HG03469 (cell line): ENCODE measurements around the gene MTFR2.
"Not testable (repeated sequence)": the region's sequence is repeated elsewhere in the genome, so short reads cannot be mapped to it uniquely, and the experiment has no call there.

Experiments
- ATAC-seq: cut with Tn5 transposase; IDR thresholded peaks from one replicate; pipeline ENCODE4 v1.9.1; 2021; ENCODE audit warnings: mild to moderate bottlenecking, moderate library complexity, moderate number of reproducible peaks; ENCODE audit not compliant: unreplicated experiment

MTFR2 gene

DNA sequence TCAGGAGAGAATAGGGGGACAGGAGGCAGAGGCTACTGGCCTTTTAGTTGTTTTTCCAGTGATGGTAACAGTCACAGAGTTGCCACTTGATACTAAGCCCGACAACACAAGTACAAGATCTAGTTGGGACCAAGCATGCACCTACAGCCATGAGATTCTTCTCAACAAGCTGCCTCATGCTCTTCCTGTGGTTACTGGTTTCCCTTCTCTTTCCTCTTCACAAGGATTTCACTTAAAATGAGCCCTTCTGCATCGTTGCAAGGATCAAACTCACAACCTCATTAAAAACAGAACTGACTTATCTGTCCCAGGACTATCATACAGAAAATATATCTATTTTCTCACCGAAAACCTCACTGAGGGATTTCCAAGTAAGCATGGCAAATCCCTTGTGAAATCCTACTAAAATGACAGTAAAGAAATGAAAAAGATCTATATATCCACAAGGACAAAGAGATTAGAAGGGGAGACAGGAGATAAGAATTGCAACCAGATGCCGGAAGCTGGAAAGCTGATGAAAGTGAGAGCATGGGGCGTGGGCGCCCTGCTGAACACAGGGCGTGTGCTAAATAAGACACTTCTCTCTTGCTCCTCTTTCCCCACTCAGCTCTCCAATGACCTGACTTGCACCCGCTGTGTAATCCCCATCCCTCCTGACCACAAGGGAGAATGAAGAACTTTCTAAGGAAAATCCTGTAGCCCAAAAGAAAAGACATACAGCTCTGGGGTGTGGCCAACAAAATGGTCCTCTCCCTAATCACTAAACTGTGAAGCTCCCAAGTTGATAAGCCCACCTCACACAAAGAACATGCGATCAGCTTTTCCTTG, 13.4 kb downstream of the MTFR2 start:
- no peak for ATAC-seq

DNA sequence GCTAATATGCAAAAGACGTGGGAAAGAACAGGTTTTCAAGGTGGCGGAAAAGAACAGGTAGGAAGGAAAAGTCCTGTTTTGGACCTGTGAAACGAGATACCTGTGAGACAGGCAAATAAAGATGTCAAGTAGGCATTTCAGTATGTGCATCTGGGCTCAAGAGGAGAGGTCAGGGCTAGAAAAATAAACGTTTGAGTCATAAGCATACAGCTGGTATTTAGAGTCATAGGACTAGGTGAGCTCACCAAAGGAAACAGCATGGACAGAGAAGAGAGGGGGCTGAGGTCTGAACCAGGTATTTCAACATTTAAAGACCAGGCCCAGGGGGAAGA, 14.9 kb downstream of the MTFR2 start:
- ATAC-seq = no peak

DNA sequence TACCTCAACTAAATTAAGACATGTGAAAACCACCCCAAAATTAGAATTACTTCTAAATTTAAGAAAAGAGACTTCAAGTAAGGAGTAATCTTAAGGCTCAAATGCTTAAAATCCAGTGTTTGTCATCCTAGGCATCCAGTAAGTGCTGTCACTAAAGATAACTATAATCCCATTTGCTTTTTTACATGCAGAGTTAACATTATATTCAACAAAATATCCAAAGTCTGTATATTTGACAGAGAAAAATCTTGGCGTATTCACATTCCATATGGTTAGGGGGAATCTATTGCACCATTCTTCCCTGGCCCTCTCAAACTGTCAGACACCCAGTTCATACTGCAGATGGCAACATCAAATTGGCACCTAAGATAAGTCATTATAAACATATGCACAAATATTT, 17.4 kb downstream of the MTFR2 start:
- no peak for ATAC-seq

DNA sequence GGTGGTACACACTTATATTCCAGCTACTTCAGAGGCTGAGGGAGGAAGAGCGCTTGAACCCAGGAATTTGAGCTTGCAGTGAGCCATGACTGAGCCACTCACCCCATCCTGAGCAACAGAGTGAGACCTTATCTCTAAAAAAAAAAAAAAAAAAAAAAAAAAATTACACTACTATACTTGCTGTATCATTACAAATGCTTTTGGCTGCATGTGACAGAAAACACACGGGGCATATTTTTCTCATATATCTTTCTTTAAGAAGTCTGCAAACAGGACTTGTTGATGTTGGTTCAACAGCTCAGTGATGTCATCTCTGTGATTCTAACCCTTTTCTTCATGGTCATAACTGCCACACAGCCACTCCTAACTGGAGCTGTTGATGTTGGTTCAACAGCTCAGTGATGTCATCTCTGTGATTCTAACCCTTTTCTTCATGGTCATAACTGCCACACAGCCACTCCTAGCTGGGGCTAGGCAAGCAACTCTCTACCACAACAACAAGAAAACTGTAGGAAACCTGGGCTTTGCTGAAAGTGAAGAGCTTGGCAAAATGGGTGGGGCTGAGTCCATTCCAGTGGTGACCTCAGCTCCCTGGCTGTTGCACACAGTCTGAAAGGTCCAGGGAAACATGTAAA, 19.8 kb downstream of the MTFR2 start:
- no peak for ATAC-seq

DNA sequence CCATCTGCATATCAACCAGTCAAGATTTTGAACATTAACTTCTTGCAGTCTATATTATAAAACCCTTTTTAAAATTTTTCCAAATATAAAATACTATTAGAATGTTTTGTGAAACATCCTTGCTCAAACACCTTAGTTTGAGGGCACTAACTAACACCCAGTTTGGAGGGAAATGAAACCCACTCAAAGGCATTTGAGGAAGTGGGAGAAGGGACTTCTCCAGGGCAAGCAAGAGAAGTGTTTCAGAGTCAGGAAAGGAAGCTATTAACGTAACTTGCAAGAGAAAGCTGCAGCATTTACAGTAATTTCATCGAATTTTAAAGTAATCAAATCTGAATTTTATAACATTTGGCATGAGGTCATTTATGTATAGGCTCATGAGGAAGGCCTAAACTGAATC, 21.3 kb downstream of the MTFR2 start:
- ATAC-seq = peak; percentile 53

DNA sequence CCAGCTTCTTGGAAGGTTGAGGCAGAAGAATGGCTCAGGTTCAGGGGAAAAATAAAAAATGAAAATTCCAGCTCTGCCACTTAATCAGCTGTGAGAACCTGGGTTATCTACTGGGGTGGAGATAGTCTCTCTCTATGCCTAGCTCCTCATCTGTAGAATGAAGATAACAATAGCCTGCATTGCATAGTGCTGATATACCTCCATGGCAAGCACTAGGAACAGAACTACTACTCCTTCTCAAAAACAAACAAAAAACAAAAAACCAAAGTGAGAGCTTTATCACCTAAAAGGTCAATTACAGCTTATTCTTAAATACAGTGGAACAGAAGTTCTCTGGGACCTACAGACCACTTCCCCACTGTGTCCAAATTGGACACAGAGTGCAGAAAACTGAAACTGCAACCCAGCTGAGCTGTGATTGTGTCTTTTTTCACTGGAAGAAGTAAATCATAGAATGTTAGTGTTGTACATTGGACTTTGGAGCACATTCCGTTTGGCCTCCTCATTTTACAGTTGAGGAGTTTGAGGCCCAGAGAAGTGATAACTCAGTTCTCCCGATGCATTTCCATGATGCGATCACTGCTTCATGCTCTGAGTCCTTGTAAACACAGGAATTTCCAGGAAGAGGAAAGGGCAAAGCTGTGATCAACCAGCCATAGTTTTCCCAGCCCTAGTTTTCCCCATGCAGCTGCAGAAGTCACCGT, 23.3 kb downstream of the MTFR2 start:
- ATAC-seq = no peak

DNA sequence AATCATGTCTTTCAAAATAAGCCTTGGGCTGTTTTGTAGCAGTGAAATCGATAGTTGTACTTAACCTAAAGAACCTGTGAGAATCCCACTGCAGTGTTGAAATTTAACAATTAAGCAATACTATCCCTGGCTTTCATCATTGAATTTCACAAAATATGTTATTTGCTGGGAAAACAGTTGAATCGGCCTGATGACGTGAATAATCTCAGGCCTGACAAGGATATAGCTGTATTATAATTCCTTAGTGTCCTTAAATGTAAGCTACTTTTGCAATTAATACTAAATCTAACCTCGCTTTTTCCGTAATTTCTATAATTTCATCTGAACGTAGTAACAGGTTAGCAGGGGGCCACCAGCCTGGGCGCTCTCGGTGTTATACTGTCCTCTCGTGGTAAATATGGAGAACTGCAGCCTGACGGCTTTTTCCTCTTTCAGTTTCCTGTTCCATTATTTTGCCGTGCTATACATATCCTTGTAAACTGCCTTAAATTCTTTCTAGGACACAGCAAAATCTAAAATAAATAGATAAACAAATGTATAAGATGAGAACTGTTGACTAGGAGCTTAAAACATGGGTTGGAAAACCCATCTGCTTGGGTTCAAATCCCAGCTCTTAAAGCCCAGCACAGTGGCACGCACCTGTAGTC, 24.0 kb downstream of the MTFR2 start:
- no peak for ATAC-seq

DNA sequence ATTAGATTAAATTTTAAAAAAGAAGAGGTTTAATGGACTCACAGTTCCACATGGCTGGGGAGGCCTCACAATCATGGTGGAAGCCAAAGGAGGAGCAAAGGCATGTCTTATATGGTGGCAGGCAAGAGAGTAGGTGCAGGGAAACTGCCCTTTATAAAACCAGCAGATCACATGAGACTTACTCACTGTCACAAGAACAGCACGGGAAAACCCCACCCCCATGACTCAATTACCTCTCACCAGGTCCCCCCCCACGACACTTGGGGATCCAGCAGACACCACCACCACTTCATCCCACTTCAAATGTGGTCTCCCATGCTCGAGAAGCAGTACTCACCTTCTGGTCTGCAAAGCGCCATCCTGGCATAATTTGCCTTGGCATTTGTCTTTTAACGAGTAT, 24.6 kb downstream of the MTFR2 start:
- ATAC-seq = no peak

DNA sequence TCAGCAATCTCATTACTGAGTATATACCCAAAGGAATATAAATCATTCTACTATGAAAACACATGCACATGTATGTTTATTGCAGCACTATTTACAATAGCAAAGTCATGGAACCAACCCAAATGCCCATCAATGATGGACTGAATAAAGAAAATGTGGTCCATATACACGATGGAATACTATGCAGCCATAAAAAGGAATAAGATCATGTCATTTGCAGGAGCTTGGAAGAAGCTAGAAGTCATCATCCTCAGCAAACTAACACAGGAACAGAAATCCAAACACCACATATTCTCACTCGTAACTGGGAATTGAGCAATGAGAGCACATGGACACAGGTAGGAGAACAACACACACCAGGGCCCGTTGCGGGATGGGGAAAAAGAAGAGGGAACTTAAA, 25.1 kb downstream of the MTFR2 start:
- not testable (repeated sequence) for ATAC-seq

DNA sequence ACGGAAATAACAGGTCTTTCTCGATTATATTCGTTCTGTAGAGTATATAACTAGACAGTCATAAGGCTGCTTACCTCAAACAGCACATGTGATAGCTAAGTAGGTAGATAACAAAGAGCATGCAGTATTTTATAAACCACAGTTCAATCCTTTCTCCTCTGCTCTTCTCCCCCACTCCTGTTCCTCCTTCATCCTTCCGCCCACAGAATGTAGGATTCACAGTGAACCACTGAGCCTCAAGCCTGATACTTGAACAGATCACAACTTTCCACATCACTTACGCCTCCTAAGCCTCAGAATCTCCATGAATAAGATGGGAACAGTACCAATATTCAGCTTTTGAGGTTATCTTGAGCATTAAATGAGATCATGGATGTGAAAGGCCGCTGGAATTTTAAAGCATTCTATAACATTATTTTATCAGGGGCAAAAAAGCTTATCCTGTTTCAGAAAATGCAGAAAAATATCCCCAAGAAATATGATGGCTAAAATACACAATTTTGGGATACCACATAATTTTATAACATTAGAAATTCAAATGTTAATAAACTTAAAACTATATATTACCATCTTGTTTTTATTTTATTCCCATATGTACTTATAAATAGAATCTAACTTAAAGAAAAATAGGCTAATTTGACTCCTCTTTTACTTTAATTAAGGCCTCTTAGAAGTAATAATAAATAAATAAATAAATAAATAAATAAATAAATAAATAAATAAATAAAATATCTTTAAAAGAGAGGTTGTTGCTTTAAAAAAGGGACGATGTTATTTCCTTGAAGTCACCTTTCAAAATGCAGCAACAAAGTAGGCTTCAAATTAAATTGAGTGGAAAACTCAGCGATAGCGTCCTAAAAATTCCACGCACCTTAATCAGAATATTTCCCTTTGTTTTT, 33.4 kb downstream of the MTFR2 start:
- no peak for ATAC-seq

DNA sequence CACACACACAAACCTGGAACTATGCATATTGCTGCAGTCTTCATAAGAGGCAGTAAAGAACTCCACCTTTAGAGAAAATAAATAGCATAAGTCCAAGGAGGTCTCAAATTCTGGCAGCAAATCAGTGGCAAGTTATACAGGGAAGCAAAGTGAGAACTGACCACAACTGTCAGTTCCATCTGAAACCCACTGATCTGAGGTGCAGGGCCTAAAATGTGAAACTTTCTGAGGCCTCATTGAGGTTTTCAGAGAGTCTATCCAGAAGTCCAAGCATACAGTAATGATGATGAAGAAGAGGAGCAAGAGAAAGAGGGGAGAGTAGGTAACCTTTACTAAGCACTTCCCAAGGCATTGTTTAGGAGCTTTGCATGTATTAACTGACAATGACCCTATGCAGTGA, 36.3 kb downstream of the MTFR2 start:
- ATAC-seq = no peak

DNA sequence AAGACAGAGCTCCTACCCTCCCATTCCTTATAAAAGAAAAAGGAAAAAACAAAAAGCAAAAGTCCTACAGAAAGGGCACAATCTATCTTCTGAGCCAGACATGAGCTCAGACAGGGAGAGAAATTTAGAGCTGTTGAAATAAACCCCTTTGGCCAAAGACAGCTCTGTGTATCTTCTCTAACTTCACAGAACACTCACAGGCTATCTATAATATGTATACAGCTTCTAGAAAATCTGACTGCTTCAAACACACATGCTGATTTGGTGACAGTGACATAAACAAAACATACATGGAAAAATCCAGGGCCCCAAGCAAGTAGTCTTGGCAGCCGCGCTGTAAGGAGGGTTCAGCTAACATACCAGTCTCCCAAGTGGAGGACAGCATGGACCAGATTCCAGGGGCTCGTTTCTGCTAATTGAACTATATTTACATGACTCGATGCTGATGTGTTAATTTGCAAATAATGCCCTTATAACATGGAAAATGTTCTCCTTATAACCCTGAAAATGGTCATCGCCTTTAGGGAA, 37.0 kb downstream of the MTFR2 start:
- no peak for ATAC-seq

DNA sequence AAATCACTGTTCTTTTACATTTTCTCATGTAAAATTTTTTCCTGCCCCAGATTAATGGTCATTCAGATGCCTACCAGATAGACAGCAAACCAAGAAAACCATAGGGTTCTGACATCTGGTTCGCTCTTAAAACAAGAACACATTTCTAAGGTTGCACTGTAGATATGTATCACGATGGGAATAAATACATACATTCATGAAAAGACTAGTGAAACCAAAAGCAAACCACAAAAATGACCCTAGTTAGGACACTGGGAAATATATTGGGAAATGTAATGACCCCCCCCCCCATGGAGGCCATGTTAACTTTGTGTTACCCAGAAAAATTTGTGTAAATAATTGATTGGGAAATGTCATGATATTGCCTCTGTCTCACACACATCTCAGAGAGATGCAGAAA, 37.5 kb downstream of the MTFR2 start:
- ATAC-seq = no peak

DNA sequence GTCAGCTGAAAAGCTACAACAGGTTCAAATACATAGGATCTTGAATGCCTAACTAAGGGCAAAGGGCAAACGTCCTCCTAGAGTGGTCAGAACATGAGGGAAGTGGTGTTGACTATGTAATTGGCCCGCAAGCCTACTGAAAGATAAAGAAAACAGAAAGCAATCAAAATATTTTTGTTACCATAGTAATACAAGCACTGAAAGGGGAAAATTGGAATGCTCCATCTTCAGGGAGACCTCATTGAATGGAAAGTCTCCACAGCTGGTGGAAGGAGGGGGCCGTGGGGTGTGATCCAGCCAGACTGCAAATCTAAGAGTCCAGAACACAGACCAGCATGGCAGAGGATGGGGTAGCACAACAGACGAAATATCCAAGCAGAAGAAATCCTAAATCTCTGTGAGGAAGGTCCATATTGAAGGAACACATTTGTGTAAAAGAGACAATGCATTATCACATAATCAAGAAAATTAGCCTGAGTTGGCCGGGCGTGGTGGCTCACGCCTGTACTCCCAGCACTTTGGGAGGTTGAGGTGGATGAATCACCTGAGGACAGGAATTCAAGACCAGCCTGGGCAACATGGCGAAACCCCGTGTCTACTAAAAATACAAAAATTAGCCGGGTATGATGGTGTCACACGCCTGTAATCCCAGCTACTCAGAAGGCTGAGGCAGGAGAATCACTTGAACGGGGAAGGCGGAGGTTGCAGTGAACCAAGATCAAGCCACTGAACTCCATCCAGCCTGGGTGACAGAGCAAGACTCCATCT, 39.5 kb downstream of the MTFR2 start:
- ATAC-seq = no peak

DNA sequence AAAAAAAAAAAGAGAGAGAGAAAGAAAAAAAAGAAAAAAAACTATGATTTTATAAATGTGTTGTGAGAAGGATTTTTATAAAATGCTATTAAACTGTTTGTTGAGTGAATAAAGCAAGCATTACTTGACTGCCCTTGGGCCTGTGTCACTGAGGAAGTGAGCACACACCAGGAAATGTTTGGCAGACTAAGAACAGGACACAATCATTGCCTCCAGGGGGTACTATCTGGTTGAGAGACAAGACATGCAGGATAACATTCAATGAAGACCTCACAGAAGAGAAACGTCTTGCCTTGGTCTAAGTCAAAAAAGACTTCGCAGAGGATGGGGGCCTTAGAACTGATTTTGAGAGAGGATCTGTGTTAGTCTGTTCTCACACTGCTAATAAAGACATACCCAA, 40.6 kb downstream of the MTFR2 start:
- no peak for ATAC-seq

DNA sequence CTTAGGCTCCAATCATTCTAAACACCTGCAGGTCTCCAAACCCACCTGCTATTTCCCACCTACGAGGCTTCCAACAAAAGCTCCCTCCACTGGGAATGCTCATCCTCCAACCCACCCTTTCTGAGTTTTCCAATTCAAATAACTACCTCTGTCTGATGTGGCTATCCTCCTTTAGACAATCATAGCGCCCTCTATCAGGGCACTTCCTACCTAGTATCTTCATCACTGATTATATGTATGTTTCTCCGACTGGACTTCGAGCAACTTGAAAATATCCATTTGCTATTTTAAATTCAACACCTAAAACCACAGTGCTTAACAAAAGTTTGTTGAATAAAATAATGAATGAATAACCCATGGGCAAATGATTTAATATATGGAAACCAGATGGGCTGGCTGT, 41.3 kb downstream of the MTFR2 start:
- no peak for ATAC-seq

DNA sequence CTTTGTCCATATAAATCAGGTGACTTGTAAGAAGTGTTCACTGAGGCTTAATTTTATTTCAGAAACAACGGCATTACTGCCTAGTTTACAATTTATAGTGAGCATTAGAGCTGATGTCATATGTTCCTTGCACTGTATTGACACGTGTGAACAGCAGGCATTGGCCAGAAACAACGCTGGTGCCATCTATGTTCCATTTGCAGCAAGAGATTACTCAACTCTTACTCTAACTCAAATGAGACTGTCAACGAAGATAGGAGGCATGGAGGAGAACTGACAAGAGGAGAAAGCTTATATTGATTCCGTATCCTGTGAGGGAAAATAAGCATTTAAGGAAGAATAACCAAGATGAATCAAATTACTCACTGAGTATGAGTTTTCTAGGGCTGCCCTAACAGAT, 48.4 kb downstream of the MTFR2 start:
- ATAC-seq = no peak

DNA sequence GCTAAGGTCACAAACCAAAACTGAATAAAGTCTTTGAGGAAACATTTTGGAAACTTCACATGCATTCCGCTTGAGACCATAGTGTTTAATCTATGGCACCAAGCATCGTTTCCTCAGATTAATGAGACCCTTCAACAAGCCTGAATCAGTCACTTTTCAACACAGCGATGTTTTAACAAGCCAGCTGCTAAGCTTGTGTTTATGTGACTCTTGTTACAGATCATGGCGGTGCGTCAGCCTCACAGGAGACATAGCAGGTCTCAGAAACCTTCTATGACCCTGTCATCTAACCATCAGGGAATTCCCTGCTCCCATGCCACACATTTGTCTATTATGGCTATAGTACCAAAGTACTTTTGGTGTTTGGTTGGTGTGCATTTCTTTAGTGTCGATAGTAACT, 57.2 kb downstream of the MTFR2 start:
- ATAC-seq = no peak

DNA sequence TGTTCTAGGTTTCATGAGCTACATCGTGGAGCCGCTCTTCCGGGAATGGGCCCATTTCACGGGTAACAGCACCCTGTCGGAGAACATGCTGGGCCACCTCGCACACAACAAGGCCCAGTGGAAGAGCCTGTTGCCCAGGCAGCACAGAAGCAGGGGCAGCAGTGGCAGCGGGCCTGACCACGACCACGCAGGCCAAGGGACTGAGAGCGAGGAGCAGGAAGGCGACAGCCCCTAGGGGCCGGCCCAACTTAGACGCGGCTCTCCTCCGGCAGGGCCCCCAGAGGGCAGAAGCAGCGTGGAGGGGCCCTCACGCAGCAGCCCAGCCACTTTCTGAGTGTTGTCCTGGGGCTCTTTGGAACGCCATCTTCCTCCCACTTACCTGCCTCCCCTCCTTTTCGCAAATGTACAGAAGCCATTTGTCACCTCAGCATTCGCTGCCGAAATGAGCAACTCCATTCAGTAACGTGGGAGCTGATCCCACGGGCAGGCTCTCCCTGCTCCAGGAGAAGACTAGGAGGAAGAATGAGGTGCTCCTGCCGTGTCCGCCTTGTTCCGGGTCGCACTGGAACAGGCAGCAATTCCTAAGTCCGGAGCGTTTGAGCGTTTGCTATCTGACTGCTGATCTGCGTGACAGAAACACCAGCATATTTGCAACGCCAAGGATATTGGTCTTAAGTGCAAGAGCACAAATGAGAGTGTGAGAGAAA, 58.4 kb downstream of the MTFR2 start:
- no peak for ATAC-seq
